OCI-M1 (cell line): ENCODE measurements around the gene RCL1.
"Not testable (repeated sequence)": the region's sequence is repeated elsewhere in the genome, so short reads cannot be mapped to it uniquely, and the experiment has no call there.

Experiments used
- DNase-seq: peaks from one replicate; lab custom pipeline; 2025; lab: John Stamatoyannopoulos, UW

The RCL1 gene

DNA sequence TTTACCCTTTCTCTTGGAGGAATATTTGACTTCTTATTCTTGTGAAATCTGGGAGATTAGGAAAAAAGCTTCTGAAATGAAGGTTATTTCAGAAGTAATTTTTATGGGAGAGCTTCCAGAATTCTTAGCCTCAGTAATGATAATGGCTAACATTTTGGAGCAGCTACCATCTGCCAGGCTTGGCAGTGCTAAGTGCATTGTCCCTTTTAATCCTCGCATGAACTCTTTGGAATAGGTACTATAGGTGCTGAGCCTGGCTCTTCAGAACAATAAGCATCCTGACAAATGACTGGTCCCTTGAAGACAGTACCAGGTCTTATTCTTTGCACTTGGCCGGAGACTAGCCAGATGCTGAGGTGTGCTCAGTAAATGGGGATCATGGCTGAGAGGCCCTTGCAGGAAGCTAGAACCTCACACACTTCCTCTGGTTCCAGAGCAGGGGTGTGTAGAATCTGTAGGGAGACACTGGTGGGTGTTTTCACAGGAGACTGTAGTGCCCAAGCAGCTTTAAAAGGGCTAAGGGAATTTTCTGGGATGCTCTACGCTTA, 90.7 kb downstream of the RCL1 start:
- no peak for DNase-seq

- no peak for DNase-seq
Observed at GRCh38 chr9:4886698-4887097, 94.0 kb downstream of the RCL1 start.

GRCh38 chr9:4887556-4887955, 94.8 kb downstream of the RCL1 start:
- no peak for DNase-seq

DNA sequence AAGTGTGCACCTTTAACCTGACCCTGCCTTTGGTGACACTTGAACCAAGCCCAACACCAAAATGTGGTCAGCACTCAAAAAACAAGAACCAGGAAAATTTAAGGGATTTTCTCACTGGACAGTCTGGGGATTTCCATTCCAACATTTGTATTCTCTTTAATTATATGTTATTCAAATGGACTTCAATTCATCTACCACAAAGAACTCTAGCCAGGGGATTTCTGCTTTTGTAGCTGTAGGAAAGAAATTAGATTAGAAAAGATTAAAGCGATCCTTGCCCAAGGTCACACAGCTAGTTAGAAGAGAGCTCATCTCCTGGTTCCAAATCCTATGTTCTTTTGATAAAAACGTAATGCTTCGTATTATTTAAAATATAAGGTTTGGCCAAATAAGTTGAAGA, 97.5 kb downstream of the RCL1 start:
- DNase-seq: no peak

DNA sequence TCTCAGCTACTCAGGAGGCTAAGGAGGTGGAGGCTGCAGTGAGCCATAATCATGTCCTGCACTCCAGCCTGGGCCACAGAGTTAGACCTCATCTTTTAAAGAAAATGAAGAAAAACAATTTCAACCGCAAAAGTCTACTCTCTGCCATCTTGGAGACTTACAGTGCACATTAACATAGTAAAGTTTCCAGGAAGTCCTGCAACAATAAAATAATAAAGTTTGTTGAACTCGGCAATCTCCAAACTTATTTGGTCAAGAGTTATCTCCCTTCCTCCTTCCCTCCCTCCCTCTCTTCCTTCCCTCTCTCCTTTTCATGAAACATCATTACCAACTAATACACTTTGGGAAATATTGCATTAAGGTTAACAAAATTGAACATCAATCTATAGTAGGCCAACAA, 98.2 kb downstream of the RCL1 start:
- no peak for DNase-seq

GRCh38 chr9:4891674-4892073, 98.9 kb downstream of the RCL1 start:
- DNase-seq: no peak

DNA sequence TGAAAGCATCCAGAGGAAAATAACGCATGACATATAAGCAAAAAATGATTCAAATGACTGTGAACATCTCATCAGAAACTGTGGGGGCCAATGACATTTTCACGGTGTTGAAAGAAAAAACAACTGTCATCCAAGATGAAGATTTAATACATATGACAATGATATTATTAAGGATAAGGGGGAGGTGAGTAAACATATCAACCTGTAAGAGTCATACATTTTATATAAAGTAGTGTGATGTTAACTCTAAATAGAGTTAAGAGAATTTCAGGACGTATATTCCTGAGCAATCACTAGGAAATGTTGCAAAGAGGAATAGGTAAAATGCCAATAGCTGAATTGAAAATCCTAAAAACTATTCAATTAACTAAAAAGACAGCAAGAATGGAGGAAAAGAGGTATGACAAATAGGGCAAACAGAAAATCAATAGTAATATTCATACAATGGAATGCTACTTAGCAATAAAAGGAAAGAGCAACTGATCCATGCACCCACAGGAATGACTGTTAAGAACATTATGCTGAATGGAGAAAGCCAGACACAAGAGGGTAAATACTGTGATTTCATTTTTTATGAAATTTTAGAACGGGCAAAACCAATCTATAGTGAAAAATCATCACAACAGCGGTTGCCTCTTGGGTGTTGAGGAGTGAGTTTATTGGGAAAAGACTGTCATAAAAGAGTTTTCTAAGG, 99.9 kb downstream of the RCL1 start:
- DNase-seq: no peak

DNA sequence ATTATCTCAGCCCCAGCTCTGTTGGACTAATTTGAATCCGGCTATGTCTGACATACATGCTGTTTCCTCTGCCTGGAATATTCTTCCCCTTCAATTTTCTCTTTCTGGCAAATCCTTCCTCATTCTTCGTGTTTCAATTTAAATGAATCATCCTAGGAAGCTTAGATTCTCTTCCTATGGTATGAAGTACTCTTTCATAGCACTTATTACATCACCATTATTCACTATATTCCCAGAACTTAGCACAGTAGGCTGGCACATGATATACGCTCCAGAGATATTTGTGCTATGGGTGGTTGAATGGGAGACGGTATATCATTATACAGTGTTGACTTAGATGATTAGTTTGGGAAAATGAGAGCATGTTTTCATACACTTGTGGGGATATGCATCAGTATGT, 101.3 kb downstream of the RCL1 start:
- no peak for DNase-seq

DNA sequence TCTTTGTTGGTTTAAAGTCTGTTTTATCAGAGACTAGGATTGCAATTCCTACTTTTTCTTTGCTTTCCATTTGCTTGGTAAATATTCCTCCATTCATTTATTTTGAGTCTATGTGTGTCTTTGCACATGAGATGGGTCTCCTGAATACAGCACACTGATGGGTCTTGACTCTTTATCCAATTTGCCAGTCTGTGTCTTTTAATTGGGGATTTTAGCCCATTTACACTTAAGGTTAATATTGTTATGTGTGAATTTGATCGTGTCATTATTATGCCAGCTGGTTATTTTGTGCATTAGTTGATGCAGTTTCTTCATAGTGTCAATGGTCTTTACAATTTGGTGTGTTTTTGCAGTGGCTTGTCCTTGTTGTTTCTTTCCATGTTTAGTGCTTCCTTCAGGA, 107.1 kb downstream of the RCL1 start:
- not testable (repeated sequence) for DNase-seq

DNA sequence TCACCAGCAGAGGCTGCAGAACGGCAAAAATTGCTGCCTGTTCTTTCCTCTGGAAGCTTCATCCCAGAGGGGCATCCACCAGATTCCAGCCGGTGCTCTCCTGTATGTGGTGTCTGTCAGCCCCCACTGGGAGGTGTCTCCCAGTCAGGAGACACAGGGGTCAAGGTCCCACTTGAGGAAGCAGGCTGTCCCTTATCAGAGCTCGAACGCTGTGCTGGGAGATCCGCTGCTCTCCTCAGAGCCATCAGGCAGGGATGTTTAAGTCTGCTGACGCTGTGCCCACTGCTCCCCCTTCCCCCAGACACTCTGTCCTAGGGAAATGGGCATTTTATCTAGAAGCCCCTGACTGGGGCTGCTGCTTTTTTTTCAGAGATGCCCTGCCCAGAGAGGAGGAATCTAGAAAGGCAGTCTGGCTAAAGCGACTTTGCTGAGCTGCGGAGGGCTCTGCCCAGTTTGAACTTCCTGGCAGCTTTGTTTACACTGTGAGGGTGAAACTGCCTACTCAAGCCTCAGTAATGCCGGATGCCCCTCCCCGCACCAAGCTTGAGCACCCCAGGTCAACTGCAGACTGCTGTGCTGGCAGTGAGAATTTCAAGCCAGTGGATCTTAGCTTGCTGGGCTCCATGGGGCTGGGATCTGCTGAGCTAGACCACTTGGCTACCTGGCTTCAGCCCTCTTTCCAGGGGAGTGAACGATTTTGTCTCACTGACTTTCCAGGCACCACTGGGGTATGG, 108.8 kb downstream of the RCL1 start:
- not testable (repeated sequence) for DNase-seq

GRCh38 chr9:4902135-4902475, 109.4 kb downstream of the RCL1 start:
- no peak for DNase-seq

DNA sequence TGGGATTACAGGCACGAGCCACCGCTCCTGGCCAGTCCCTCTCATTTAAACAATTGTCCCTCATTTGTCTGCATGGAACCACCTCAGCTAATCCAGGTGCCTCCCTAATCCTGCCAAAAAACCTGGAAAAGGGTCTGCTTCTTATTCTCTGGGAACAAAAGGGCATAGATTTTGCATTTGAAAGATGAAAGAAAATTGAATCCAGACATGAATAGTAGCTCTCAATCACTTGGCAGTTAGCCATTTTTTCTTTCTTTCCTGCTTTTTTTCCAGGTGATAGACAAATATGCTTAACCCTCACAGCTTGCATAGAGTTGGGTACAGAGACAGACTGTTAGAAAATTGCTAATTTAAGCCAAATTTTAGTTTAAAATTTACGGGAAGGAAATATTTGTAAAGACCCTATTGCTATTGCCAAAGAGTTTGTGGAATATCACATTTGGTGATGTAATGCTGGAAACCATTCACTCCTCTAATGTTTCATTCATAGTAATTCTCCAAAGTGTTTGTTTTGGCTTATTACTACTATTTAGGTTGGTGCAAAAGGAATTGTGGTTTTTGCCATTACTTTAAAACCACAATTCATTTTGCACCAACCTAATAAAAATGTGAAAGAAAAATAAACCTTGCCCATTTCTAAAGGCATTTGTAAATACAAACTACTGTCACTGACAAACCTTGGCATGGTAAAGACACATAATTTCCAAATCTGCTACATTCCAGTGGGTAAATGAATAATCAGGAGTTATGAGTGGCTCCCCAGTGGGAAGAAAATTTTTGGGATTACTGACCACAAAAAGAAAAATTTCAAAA, 111.8 kb downstream of the RCL1 start:
- DNase-seq: no peak

GRCh38 chr9:4905135-4905490, 112.4 kb downstream of the RCL1 start:
- DNase-seq: no peak
